CD14-positive monocyte (primary cell): ENCODE data around the gene TSPAN8. TPM values are rescaled to one million over a fixed set of nuclear protein-coding genes. Genes with fewer than 3 reads are reported as not detected.

ENCODE experiments used
- DNase-seq, 3 donors: peaks; one replicate each; pipeline ENCODE4 v3.0.0-alpha.2; 2011 to 2022
- H2AFZ ChIP-seq: 2 replicates; pipeline ENCODE4 v1.6.0; 2012; ENCODE audit warnings: mild to moderate bottlenecking, low read depth, low read length, inconsistent platforms; ENCODE audit not compliant: insufficient read depth, poor library complexity, severe bottlenecking
- H3K27ac ChIP-seq, 2 donors: 1 replicate in 1 of 2; 2 replicates in 1 of 2; pipeline ENCODE4 v1.5.1; 2012 to 2013; ENCODE audit warnings: low read length in 2 of 2, control low read depth in 1 of 2, inconsistent platforms in 1 of 2, low read depth in 1 of 2, mild to moderate bottlenecking in 1 of 2
- H3K27me3 ChIP-seq, 2 donors: one replicate each; pipeline versions ENCODE4 v1.6.0 to v1.6.1; 2011 to 2013; ENCODE audit warnings: low read length in 2 of 2; ENCODE audit not compliant: control insufficient read depth in 2 of 2, insufficient read depth in 2 of 2
- H3K36me3 ChIP-seq, 2 donors: replicated peaks in 1 of 2; 1 replicate in 1 of 2; 2 replicates in 1 of 2; pipeline versions ENCODE4 v1.5.1 to v1.6.1; 2012 to 2013; ENCODE audit warnings: low read length in 2 of 2, control low read depth in 1 of 2, inconsistent platforms in 1 of 2, mild to moderate bottlenecking in 1 of 2; ENCODE audit not compliant: insufficient read depth in 2 of 2, control insufficient read depth in 1 of 2
- H3K4me1 ChIP-seq, 2 donors: 1 replicate in 1 of 2; 2 replicates in 1 of 2; pipeline versions ENCODE4 v1.5.1 to v1.6.1; 2012 to 2013; ENCODE audit warnings: low read length in 2 of 2, control low read depth in 1 of 2, inconsistent platforms in 1 of 2, mild to moderate bottlenecking in 1 of 2, moderate library complexity in 1 of 2; ENCODE audit not compliant: insufficient read depth in 2 of 2, control insufficient read depth in 1 of 2
- H3K4me2 ChIP-seq: replicated peaks from 2 replicates; pipeline ENCODE3; 2012; ENCODE audit warnings: low read length, moderate library complexity, mild to moderate bottlenecking; ENCODE audit not compliant: poor library complexity, severe bottlenecking; ENCODE audit errors: extremely low read depth
- H3K4me3 ChIP-seq, 3 experiments: fragments of 200-600 bp in 1 of 3; sonication (generic) in 1 of 3; replicated peaks in 1 of 3; 1 replicate in 2 of 3; 2 replicates in 1 of 3; pipeline ENCODE4 v1.5.1; 2011 to 2013; ENCODE audit warnings: low read length in 3 of 3, mild to moderate bottlenecking in 3 of 3, control low read depth in 2 of 3, low read depth in 2 of 3, inconsistent platforms in 1 of 3, moderate library complexity in 1 of 3
- H3K79me2 ChIP-seq: 2 replicates; pipeline ENCODE4 v1.6.0; 2012; ENCODE audit warnings: mild to moderate bottlenecking, control low read depth, inconsistent platforms, low read length, moderate library complexity; ENCODE audit not compliant: insufficient read depth
- H3K9ac ChIP-seq: 2 replicates; pipeline ENCODE4 v1.6.0; 2017; ENCODE audit warnings: low read length, mild to moderate bottlenecking; ENCODE audit not compliant: insufficient read depth, poor library complexity, severe bottlenecking
- H3K9me3 ChIP-seq, 2 donors: replicated peaks in 1 of 2; 1 replicate in 1 of 2; 2 replicates in 1 of 2; pipeline versions ENCODE4 v1.5.1 to v1.6.1; 2012 to 2013; ENCODE audit warnings: low read length in 2 of 2, control low read depth in 1 of 2; ENCODE audit not compliant: control insufficient read depth in 1 of 2, insufficient read depth in 1 of 2
- H4K20me1 ChIP-seq: 2 replicates; pipeline ENCODE4 v1.6.0; 2012; ENCODE audit warnings: mild to moderate bottlenecking, low read length, control low read depth, moderate library complexity; ENCODE audit not compliant: insufficient read depth
- H3K27ac Mint-ChIP-seq, 7 donors: one replicate each; pipeline ENCODE4 v1.8.0; 2020; ENCODE audit warnings: mild to moderate bottlenecking in 7 of 7, mixed read lengths in 7 of 7, moderate library complexity in 6 of 7, inconsistent platforms in 2 of 7
- H3K27me3 Mint-ChIP-seq, 3 donors: one replicate each; pipeline ENCODE4 v1.8.0; 2021 to 2022; ENCODE audit warnings: low read depth in 3 of 3, mild to moderate bottlenecking in 3 of 3, mixed read lengths in 3 of 3, moderate library complexity in 3 of 3, inconsistent platforms in 1 of 3
- H3K36me3 Mint-ChIP-seq, 2 donors: one replicate each; pipeline ENCODE4 v1.8.0; 2020; ENCODE audit warnings: mixed read lengths in 2 of 2, inconsistent platforms in 1 of 2, mild to moderate bottlenecking in 1 of 2
- H3K4me1 Mint-ChIP-seq: one replicate; pipeline ENCODE4 v1.8.0; 2020; ENCODE audit warnings: mild to moderate bottlenecking, mixed read lengths
- H3K4me3 Mint-ChIP-seq, 2 donors: one replicate each; pipeline ENCODE4 v1.8.0; 2020; ENCODE audit warnings: mild to moderate bottlenecking in 2 of 2, mixed read lengths in 2 of 2, moderate library complexity in 1 of 2
- H3K9me3 Mint-ChIP-seq, 7 donors: one replicate each; pipeline ENCODE4 v1.8.0; 2020 to 2022; ENCODE audit warnings: mixed read lengths in 7 of 7, mild to moderate bottlenecking in 6 of 7, moderate library complexity in 6 of 7, inconsistent platforms in 2 of 7
- CTCF ChIP-seq: fragments of 200-600 bp; IDR thresholded peaks from one replicate; pipeline ENCODE4 v1.8.0; 2022; ENCODE audit warnings: antibody characterized with exemption, mild to moderate bottlenecking
- WGBS: methylation state at CpG from one replicate; pipeline ENCODE4 v1.1.5; 2013; ENCODE audit warnings: missing lambda C conversion rate; ENCODE audit not compliant: insufficient coverage; 5-methylcytosine and 5-hydroxymethylcytosine counted together
- intact Hi-C, 2 donors: fragments of 100-400 bp; cut with micrococcal nuclease; formaldehyde crosslinking; loops; one replicate each; pipeline versions ENCODE4 v1.15.0 to v1.15.1; 2023
- polyA minus RNA-seq: library from RNA; depleted of rRNA, polyadenylated mRNA; stranded (reverse); fragments of >200 nt; gene quantifications from 2 replicates; pipeline ENCODE4 v1.2.3, GENCODE V29; 2012
- polyA plus RNA-seq, 3 donors: library from polyadenylated mRNA; depleted of rRNA in 1 of 3; unstranded in 2 of 3; stranded (reverse) in 1 of 3; fragments of 300-500 nt in 2 of 3; fragments of >200 nt in 1 of 3; fragmentation: Illumina TruSeq in 2 of 3; gene quantifications; 1 replicate in 2 of 3; 2 replicates in 1 of 3; pipeline ENCODE4 v1.2.3, GENCODE V29; 2012 to 2021
- total RNA-seq, 12 experiments: library from RNA in 1 of 12; stranded (reverse) in 1 of 12; fragments of 120-200 nt in 1 of 12; gene quantifications; one replicate each; pipeline ENCODE4 v1.2.4 and lab custom pipeline; 2013 to 2026; ENCODE audit warnings: mixed read lengths in 6 of 12, inconsistent platforms in 1 of 12

TSPAN8 gene
- not detected for total RNA-seq (2013)
- polyA plus RNA-seq = not detected
- polyA minus RNA-seq = not detected in 2 replicates
- 0 to 1.1 (median 0.06) reads per million in 11 experiments for total RNA-seq (lab: John Stamatoyannopoulos, UW)

GRCh38 chr12:71157601-71158233, at the start of gene TSPAN8:
TSPAN8 (minus strand) TSS chr12:71157999; CDS start chr12:71157678, 321 bp downstream.
- Histone ChIP-seq H3K79me2 (no peaks in the 10 kb centered on the region), H3K27me3 (no peaks in the 10 kb centered on the region), H4K20me1 (no peaks in the 10 kb centered on the region), H3K4me3 (no peak within 1 kb of the TSS), H3K4me1 (no peaks in the 10 kb centered on the region), H3K4me2 (no peak within 1 kb of the TSS), H3K27ac (no peak within 1 kb of the TSS), H3K9ac (no peak within 1 kb of the TSS), H3K36me3 (no peaks in the 10 kb centered on the region), H2AFZ (no peak within 1 kb of the TSS), H3K9me3 (no peaks in the 10 kb centered on the region)
- Mint-ChIP-seq H3K4me3 (no peak within 1 kb of the TSS), H3K27ac (no peak within 1 kb of the TSS), H3K27me3 (no peaks in the 10 kb centered on the region), H3K36me3 (no peaks in the 10 kb centered on the region), H3K4me1 (no peaks in the 10 kb centered on the region), H3K9me3 (peaks cover 0 to 4% (median 1%) of the 10 kb centered on the region in 7 donors)
- intact Hi-C loops = no loop called here
- WGBS = 100% methylated on average over 1 of the region's 7 CpGs
- no peak for DNase-seq
- no peak for TF ChIP-seq CTCF

- H3K4me1 Mint-ChIP-seq = no peaks in the 10 kb centered on the region
- no peak overlapping the region for H3K4me2 ChIP-seq
- H3K79me2 ChIP-seq = no peaks in the 10 kb centered on the region
- H3K27ac ChIP-seq = no peak overlapping the region
- intact Hi-C loops = no loop called here
- H3K36me3 Mint-ChIP-seq = no peaks in the 10 kb centered on the region
- no peaks in the 10 kb centered on the region for H3K27me3 Mint-ChIP-seq
- no peak overlapping the region for H2AFZ ChIP-seq
- no CpG with 5 or more reads among the region's 1 CpG for WGBS
- H3K9me3 Mint-ChIP-seq = peaks cover 0 to 14% (median 2%) of the 10 kb centered on the region in 7 donors
- no peak overlapping the region for H3K9ac ChIP-seq
- H3K4me3 ChIP-seq = no peak overlapping the region
- no peaks in the 10 kb centered on the region for H3K27me3 ChIP-seq
- no peaks in the 10 kb centered on the region for H4K20me1 ChIP-seq
- H3K27ac Mint-ChIP-seq = no peak overlapping the region
- DNase-seq = no peak
- H3K36me3 ChIP-seq = no peaks in the 10 kb centered on the region
- no peaks in the 10 kb centered on the region for H3K4me1 ChIP-seq
- no peak overlapping the region for H3K4me3 Mint-ChIP-seq
- TF ChIP-seq CTCF = no peak
- H3K9me3 ChIP-seq = peaks cover 2 to 3% of the 10 kb centered on the region in 2 donors
Measured at GRCh38 chr12:71201136-71201679, 43.4 kb upstream of the TSPAN8 start.
